GM12878 (cell line): ENCODE measurements around the gene PPP1R12B.

Source experiments
- CTCF ChIP-seq, 3 experiments: IDR thresholded peaks in 2 of 3; conservative IDR thresholded peaks in 1 of 3; 2 replicates each; pipeline ENCODE4 v1.5.1; 2011; ENCODE audit warnings: low read depth in 3 of 3, low read length in 3 of 3, mild to moderate bottlenecking in 3 of 3, control low read depth in 2 of 3, moderate library complexity in 2 of 3, inconsistent platforms in 1 of 3, mixed read lengths in 1 of 3; ENCODE audit not compliant: control insufficient read depth in 2 of 3, insufficient read depth in 1 of 3; ENCODE audit errors: extremely low read depth in 1 of 3
- TBL1XR1 ChIP-seq: IDR thresholded peaks from 2 replicates; pipeline ENCODE4 v1.6.1; 2012; ENCODE audit warnings: low read depth, low read length, improper control_type of control experiment
- TCF12 ChIP-seq: IDR thresholded peaks from 2 replicates; pipeline ENCODE4 v1.6.1; 2011; ENCODE audit warnings: low read depth, mild to moderate bottlenecking, low read length
- YBX1 ChIP-seq: fragments of 450-650 bp; IDR thresholded peaks from 2 replicates; pipeline ENCODE4 v1.6.1; 2016; ENCODE audit warnings: antibody characterized with exemption
- ZNF592 ChIP-seq: fragments of 450-650 bp; IDR thresholded peaks from 2 replicates; pipeline ENCODE4 v1.6.1; 2017; ENCODE audit warnings: mild to moderate bottlenecking, moderate library complexity

GRCh38 chr1:202365092-202365815 is 16.8 kb downstream of the PPP1R12B start:
- TF ChIP-seq YBX1 (no peak), CTCF (IDR thresholded peaks at IDR 0.05 in 2 of 3, conservative IDR thresholded peaks at IDR 0.05 in 1 of 3; ENCODE audit: control insufficient read depth in 2 of 3, extremely low read depth in 1 of 3, insufficient read depth in 1 of 3, low read depth in 3 of 3, low read length in 3 of 3) (no peak), TBL1XR1 (no peak), ZNF592 (no peak), TCF12 (no peak)
